Tibial nerve (tissue), 4 donors: ENCODE measurements around the gene PRKAG2.
A peak's percentile ranks its signal among the peaks of the same experiment; 100 is the strongest.

ENCODE experiments used
- CTCF ChIP-seq, 5 experiments: fragments of 200-600 bp in 3 of 5; fragments of 450-650 bp in 2 of 5; sonication (generic) in 3 of 5; IDR thresholded peaks; one replicate each; pipeline ENCODE4 v1.5.1; 2016 to 2019; ENCODE audit warnings: antibody characterized with exemption in 5 of 5, mild to moderate bottlenecking in 3 of 5, moderate library complexity in 2 of 5
- EP300 ChIP-seq, 2 donors: sonication (generic); formaldehyde crosslinking; IDR thresholded peaks; one replicate each; pipeline ENCODE4 v1.6.1; 2017; ENCODE audit warnings: antibody characterized with exemption in 2 of 2, mild to moderate bottlenecking in 1 of 2
- POLR2A ChIP-seq, 2 donors: fragments of 450-650 bp; IDR thresholded peaks; one replicate each; pipeline ENCODE4 v1.6.1; 2017; ENCODE audit warnings: antibody characterized with exemption in 2 of 2, mild to moderate bottlenecking in 2 of 2, moderate library complexity in 2 of 2

GRCh38 chr7:151705636-151706276 lies 171.2 kb downstream of the PRKAG2 start:
- TF ChIP-seq POLR2A (IDR thresholded peaks at IDR 0.05) (no peak), CTCF (IDR thresholded peaks at IDR 0.05) (peak in 4 of 5 experiments; percentile 20 to 41 (median 30)), EP300 (IDR thresholded peaks at IDR 0.05) (no peak)
